ENCODE results near the gene HOXD3.

- TF ChIP-seq CTCF (conservative IDR thresholded peaks at IDR 0.05; ENCODE audit: low read length) (no peak), EZH2phosphoT487 (IDR thresholded peaks at IDR 0.05; ENCODE audit: borderline replicate concordance, low read depth, low read length) (no peak)
These were observed 5.4 kb upstream of the HOXD3 start, which contains the start of gene HOXD4 for GRCh38 chr2:176151442-176152287.

Data from OCI-LY7 (cell line).